Fibroblast of lung (primary cell): Measurements from ENCODE around the gene PPME1. TPM values are rescaled to one million over a fixed set of nuclear protein-coding genes. Genes with fewer than 3 reads are reported as not detected.

ENCODE experiments used
- DNase-seq, 2 donors: peaks; one replicate each; pipeline versions ENCODE4 v3.0.0 to v3.0.0-alpha.2; 2010; ENCODE audit warnings: low read depth in 2 of 2
- H2AFZ ChIP-seq: 2 replicates; pipeline ENCODE4 v1.5.1; 2012; ENCODE audit warnings: low read length, control low read depth, inconsistent platforms
- H3K27ac ChIP-seq: 2 replicates; pipeline ENCODE4 v1.5.1; 2011; ENCODE audit warnings: low read length, control low read depth; ENCODE audit not compliant: insufficient read depth
- H3K27me3 ChIP-seq: 2 replicates; pipeline ENCODE4 v1.5.1; 2011; ENCODE audit warnings: mild to moderate bottlenecking, low read length; ENCODE audit not compliant: control insufficient read depth, insufficient read depth
- H3K36me3 ChIP-seq: 2 replicates; pipeline ENCODE4 v1.5.1; 2011; ENCODE audit warnings: low read length; ENCODE audit not compliant: control insufficient read depth, insufficient read depth
- H3K4me1 ChIP-seq: 2 replicates; pipeline ENCODE4 v1.5.1; 2011; ENCODE audit warnings: low read length; ENCODE audit not compliant: control insufficient read depth, insufficient read depth; ENCODE audit errors: extremely low read depth
- H3K4me2 ChIP-seq: 2 replicates; pipeline ENCODE4 v1.5.1; 2011; ENCODE audit warnings: low read length, control low read depth; ENCODE audit not compliant: insufficient read depth; ENCODE audit errors: extremely low read depth
- H3K4me3 ChIP-seq, 4 experiments: fragments of 200-600 bp in 1 of 4; sonication (generic) in 1 of 4; replicated peaks in 1 of 4; 2 replicates each; pipeline ENCODE4 v1.5.1; 2011 to 2016; ENCODE audit warnings: low read length in 4 of 4, low read depth in 3 of 4, mild to moderate bottlenecking in 3 of 4, control low read depth in 2 of 4, inconsistent platforms in 1 of 4, mixed read lengths in 1 of 4; ENCODE audit not compliant: insufficient read depth in 1 of 4; ENCODE audit errors: control extremely low read depth in 1 of 4
- H3K79me2 ChIP-seq: 2 replicates; pipeline ENCODE4 v1.5.1; 2012; ENCODE audit warnings: mild to moderate bottlenecking, low read length, inconsistent platforms; ENCODE audit not compliant: control insufficient read depth, insufficient read depth
- H3K9ac ChIP-seq: 2 replicates; pipeline ENCODE4 v1.5.1; 2011; ENCODE audit warnings: mild to moderate bottlenecking, low read length, control low read depth; ENCODE audit not compliant: insufficient read depth
- H3K9me3 ChIP-seq: 2 replicates; pipeline ENCODE4 v1.5.1; 2012; ENCODE audit warnings: low read depth, low read length; ENCODE audit not compliant: control insufficient read depth, insufficient read depth
- H4K20me1 ChIP-seq: 2 replicates; pipeline ENCODE4 v1.5.1; 2011; ENCODE audit warnings: low read length; ENCODE audit not compliant: control insufficient read depth, insufficient read depth; ENCODE audit errors: extremely low read depth
- CTCF ChIP-seq, 2 donors: IDR thresholded peaks in 1 of 2; conservative IDR thresholded peaks in 1 of 2; 1 replicate in 1 of 2; 2 replicates in 1 of 2; pipeline ENCODE4 v1.5.1; 2011 to 2012; ENCODE audit warnings: low read length in 2 of 2, control low read depth in 1 of 2, inconsistent platforms in 1 of 2, low read depth in 1 of 2, mild to moderate bottlenecking in 1 of 2
- EZH2 ChIP-seq: IDR thresholded peaks from 2 replicates; pipeline ENCODE4 v1.5.1; 2012; ENCODE audit warnings: low read length, control low read depth, mild to moderate bottlenecking; ENCODE audit errors: missing control alignments
- polyA plus RNA-seq, 2 donors: library from polyadenylated mRNA; depleted of rRNA in 1 of 2; stranded (reverse) in 1 of 2; unstranded in 1 of 2; fragments of >200 nt; gene quantifications; 2 replicates each; pipeline ENCODE4 v1.2.1, GENCODE V29; 2011 to 2012; ENCODE audit warnings: missing spikeins in 1 of 2
- total RNA-seq: library from RNA; depleted of rRNA; stranded (reverse); fragments of >200 nt; gene quantifications from 2 replicates; pipeline ENCODE4 v1.2.1, GENCODE V29; 2014

Gene PPME1
- total and polyA plus RNA-seq, 2 donors (not counting 1 experiment from before 2014, with no cell fraction given): 35.3 to 38.8 TPM

DNA sequence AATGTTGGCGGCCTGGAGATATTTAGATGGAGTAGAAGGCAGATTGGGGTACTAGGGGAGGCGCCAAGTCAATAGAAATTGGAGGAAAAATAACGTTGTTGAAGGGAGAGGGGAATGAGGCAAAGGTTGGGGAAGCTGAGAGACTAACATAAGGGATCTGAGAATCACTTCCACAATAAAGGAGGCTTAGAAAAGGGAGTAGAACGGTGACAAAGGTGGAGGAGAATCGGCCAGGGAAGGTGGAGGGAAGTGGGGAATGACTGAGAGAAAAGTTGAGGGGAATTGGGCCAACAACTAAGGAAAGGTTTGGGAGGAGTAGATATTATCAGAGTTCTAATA lies 510 bp downstream of the PPME1 start:
- Histone ChIP-seq H3K9me3 (no peaks in the 10 kb centered on the region), H2AFZ (peak overlapping the region; percentile 98), H3K27ac (peak overlapping the region; percentile 91), H3K27me3 (no peaks in the 10 kb centered on the region), H3K9ac (peak overlapping the region; percentile 84), H3K36me3 (peaks cover 3% of the 10 kb centered on the region), H3K4me2 (peak overlapping the region; percentile 96), H3K4me1 (peaks cover 10% of the 10 kb centered on the region), H3K79me2 (peaks cover 39% of the 10 kb centered on the region), H3K4me3 (peak overlapping the region; percentile 81 to 99 (median 94)), H4K20me1 (peaks cover 2% of the 10 kb centered on the region)
- TF ChIP-seq CTCF (conservative IDR thresholded peaks at IDR 0.05 in 1 of 2, IDR thresholded peaks at IDR 0.05 in 1 of 2; ENCODE audit: low read depth in 1 of 2, low read length in 2 of 2) (no peak), EZH2 (no peak)
- no peak for DNase-seq

GRCh38 chr11:74171997-74172396 lies 908 bp downstream of the PPME1 start:
- TF ChIP-seq EZH2: no peak
- no peak for TF ChIP-seq CTCF (conservative IDR thresholded peaks at IDR 0.05 in 1 of 2, IDR thresholded peaks at IDR 0.05 in 1 of 2; ENCODE audit: low read depth in 1 of 2, low read length in 2 of 2)
- no peaks in the 10 kb centered on the region for H3K9me3 ChIP-seq
- H3K36me3 ChIP-seq: peaks cover 2% of the 10 kb centered on the region
- H3K27me3 ChIP-seq: no peaks in the 10 kb centered on the region
- H3K4me1 ChIP-seq: peaks cover 10% of the 10 kb centered on the region
- H3K4me2 ChIP-seq: peak overlapping the region; percentile 96
- DNase-seq: peak in 1 of 2 donors; percentile 8
- peak overlapping the region; percentile 81 to 99 (median 94) for H3K4me3 ChIP-seq
- H2AFZ ChIP-seq: peak overlapping the region; percentile 98
- H3K79me2 ChIP-seq: peaks cover 39% of the 10 kb centered on the region
- peaks cover 2% of the 10 kb centered on the region for H4K20me1 ChIP-seq
- peak overlapping the region; percentile 84 for H3K9ac ChIP-seq
- H3K27ac ChIP-seq: peak overlapping the region; percentile 91

GRCh38 chr11:74175920-74176319 lies 4.8 kb downstream of the PPME1 start:
- no peak for TF ChIP-seq CTCF (conservative IDR thresholded peaks at IDR 0.05 in 1 of 2, IDR thresholded peaks at IDR 0.05 in 1 of 2; ENCODE audit: low read depth in 1 of 2, low read length in 2 of 2)
- no peak for TF ChIP-seq EZH2

More at GRCh38 chr11:74175920-74176319, 4.8 kb downstream of the PPME1 start:
- no peaks in the 10 kb centered on the region for H3K9me3 ChIP-seq
- H3K9ac ChIP-seq: no peak overlapping the region
- peaks cover 2% of the 10 kb centered on the region for H3K4me1 ChIP-seq
- no peaks in the 10 kb centered on the region for H3K36me3 ChIP-seq
- H3K27me3 ChIP-seq: no peaks in the 10 kb centered on the region
- no peak for DNase-seq
- H3K79me2 ChIP-seq: peaks cover 29% of the 10 kb centered on the region
- no peak overlapping the region for H3K4me2 ChIP-seq
- no peak overlapping the region for H3K4me3 ChIP-seq
- no peak overlapping the region for H2AFZ ChIP-seq
- peaks cover 2% of the 10 kb centered on the region for H4K20me1 ChIP-seq
- H3K27ac ChIP-seq: no peak overlapping the region
